Endothelial cell of umbilical vein (primary cell): ENCODE measurements around the gene CEP250. TPM values are rescaled to one million over a fixed set of nuclear protein-coding genes. Genes with fewer than 3 reads are reported as not detected.

Experiments used
- BruUV-seq: library from RNA; stranded (reverse); fragments of 400-500 nt; replicated peaks from 2 replicates; lab custom pipeline; 2021; lab: Mats Ljungman, UMichigan
- CTCF ChIA-PET: fragments of 300-600, 350-600 bp; sonication (Branson Sonifier 250); formaldehyde crosslinking; loops from one replicate; lab custom pipeline; 2021; ENCODE audit warnings: antibody characterized with exemption, inconsistent platforms; lab: Charles Lee
- POLR2A ChIA-PET: fragments of 300-600, 350-600 bp; sonication (Branson Sonifier 250); formaldehyde crosslinking; loops from one replicate; lab custom pipeline; 2021; ENCODE audit warnings: antibody characterized with exemption, inconsistent platforms; lab: Charles Lee
- DNase-seq: peaks from one replicate; pipeline ENCODE4 v3.0.0-alpha.2; 2011; ENCODE audit warnings: low read depth, low spot score
- FAIRE-seq: peaks from 2 replicates; lab custom pipeline; 2011; peaks lifted over from hg19 to GRCh38; lab: Jason Lieb, UNC
- H2AFZ ChIP-seq: 2 replicates; pipeline ENCODE4 v1.6.0; 2012; ENCODE audit warnings: low read depth, low read length, control low read depth, inconsistent platforms
- H3K27ac ChIP-seq: 2 replicates; pipeline ENCODE4 v1.5.1; 2011; ENCODE audit warnings: low read depth, mild to moderate bottlenecking, control low read depth, low read length, moderate library complexity; ENCODE audit not compliant: insufficient read depth
- H3K27me3 ChIP-seq, 2 experiments: 2 replicates each; pipeline versions ENCODE4 v1.6.0 to v1.6.1; 2011; ENCODE audit warnings: low read length in 2 of 2, mixed read lengths in 1 of 2; ENCODE audit not compliant: control insufficient read depth in 2 of 2, insufficient read depth in 2 of 2
- H3K36me3 ChIP-seq, 2 experiments: 2 replicates in 1 of 2; 3 replicates in 1 of 2; pipeline ENCODE4 v1.5.1; 2011; ENCODE audit warnings: low read length in 2 of 2, mild to moderate bottlenecking in 1 of 2, moderate library complexity in 1 of 2; ENCODE audit not compliant: control insufficient read depth in 2 of 2, insufficient read depth in 2 of 2; ENCODE audit errors: extremely low read depth in 1 of 2
- H3K4me1 ChIP-seq: 3 replicates; pipeline ENCODE4 v1.5.1; 2011; ENCODE audit warnings: mild to moderate bottlenecking, low read length; ENCODE audit not compliant: control insufficient read depth, insufficient read depth; ENCODE audit errors: extremely low read depth
- H3K4me2 ChIP-seq: 2 replicates; pipeline ENCODE4 v1.6.1; 2011; ENCODE audit warnings: low read length, control low read depth, mixed read lengths; ENCODE audit not compliant: insufficient read depth
- H3K4me3 ChIP-seq, 3 experiments: fragments of 200-600 bp in 1 of 3; sonication (generic), shearing (Covaris generic) in 1 of 3; replicated peaks in 1 of 3; 2 replicates each; pipeline ENCODE4 v1.5.1; 2011 to 2016; ENCODE audit warnings: control low read depth in 3 of 3, low read length in 3 of 3, mild to moderate bottlenecking in 2 of 3, inconsistent platforms in 1 of 3, low read depth in 1 of 3, moderate library complexity in 1 of 3; ENCODE audit not compliant: insufficient read depth in 1 of 3
- H3K79me2 ChIP-seq: 2 replicates; pipeline ENCODE4 v1.6.0; 2012; ENCODE audit warnings: low read length, inconsistent platforms; ENCODE audit not compliant: control insufficient read depth, insufficient read depth
- H3K9ac ChIP-seq: replicated peaks from 2 replicates; pipeline ENCODE3; 2011; ENCODE audit warnings: low read length, control low read depth; ENCODE audit not compliant: insufficient read depth; ENCODE audit errors: extremely low read depth
- H3K9me1 ChIP-seq: replicated peaks from 3 replicates; pipeline ENCODE4 v1.6.0; 2011; ENCODE audit warnings: mild to moderate bottlenecking, low read length; ENCODE audit not compliant: control insufficient read depth, insufficient read depth; ENCODE audit errors: extremely low read depth
- H3K9me3 ChIP-seq: replicated peaks from 2 replicates; pipeline ENCODE4 v1.5.1; 2012; ENCODE audit warnings: low read length, inconsistent platforms; ENCODE audit not compliant: control insufficient read depth, insufficient read depth
- H4K20me1 ChIP-seq: replicated peaks from 2 replicates; pipeline ENCODE3; 2011; ENCODE audit warnings: mild to moderate bottlenecking, low read length; ENCODE audit not compliant: control insufficient read depth, insufficient read depth; ENCODE audit errors: extremely low read depth
- EZH2 ChIP-seq: IDR thresholded peaks from 2 replicates; pipeline ENCODE4 v1.6.1; 2012; ENCODE audit warnings: borderline replicate concordance, low read depth, mild to moderate bottlenecking, moderate library complexity, low read length, inconsistent platforms; ENCODE audit not compliant: severe bottlenecking
- FOS ChIP-seq: IDR thresholded peaks from 2 replicates; pipeline ENCODE4 v1.6.1; 2011; ENCODE audit warnings: mild to moderate bottlenecking, low read length, moderate library complexity, borderline replicate concordance; ENCODE audit not compliant: insufficient read depth
- GATA2 ChIP-seq: IDR thresholded peaks from 2 replicates; pipeline ENCODE4 v1.7.0; 2011; ENCODE audit warnings: low read depth, mild to moderate bottlenecking, moderate library complexity, mixed read lengths, low read length; ENCODE audit not compliant: insufficient read length, insufficient read depth
- JUN ChIP-seq: IDR thresholded peaks from 2 replicates; pipeline ENCODE4 v1.6.1; 2011; ENCODE audit warnings: borderline replicate concordance, low read depth; ENCODE audit not compliant: insufficient read length, insufficient read depth
- MYC ChIP-seq: IDR thresholded peaks from one replicate; pipeline ENCODE4 v1.6.1; 2011; ENCODE audit warnings: mild to moderate bottlenecking, low read depth, low read length
- POLR2A ChIP-seq: IDR thresholded peaks from 2 replicates; pipeline ENCODE4 v1.6.1; 2012; ENCODE audit warnings: low read depth, mild to moderate bottlenecking, control low read depth, low read length
- POLR2AphosphoS5 ChIP-seq: IDR thresholded peaks from 2 replicates; pipeline ENCODE4 v1.6.1; 2012; ENCODE audit warnings: low read depth, mild to moderate bottlenecking, control low read depth, low read length, moderate library complexity; ENCODE audit not compliant: insufficient read depth
- dilution Hi-C: fragments of 300-500 bp; cut with MboI; formaldehyde crosslinking; loops from one replicate; pipeline ENCODE4 v1.15.0; 2019; ENCODE audit warnings: low sequenced_read_pairs; ENCODE audit not compliant: extremely low pct_ligation_motif_present
- intact Hi-C: fragments of 100-400 bp; cut with micrococcal nuclease; formaldehyde crosslinking; loops from one replicate; pipeline ENCODE4 v1.10.0; 2022
- polyA plus RNA-seq, 4 experiments: library from polyadenylated mRNA; depleted of rRNA in 3 of 4; stranded (reverse) in 3 of 4; unstranded in 1 of 4; fragments of >200 nt; gene quantifications; 2 replicates each; pipeline versions ENCODE4 v1.2.1 to v1.2.3, GENCODE V29; 2011 to 2012; ENCODE audit warnings: missing spikeins in 1 of 4
- total RNA-seq: library from RNA; stranded (reverse); gene quantifications from 2 replicates; pipeline ENCODE4 v1.2.3, GENCODE V29; 2021
- TF ChIP-seq, protein P1 (sequence below), 2 donors: IDR thresholded peaks; 1 replicate in 1 of 2; 2 replicates in 1 of 2; pipeline ENCODE4 v1.5.1; 2011; ENCODE audit warnings: low read length in 2 of 2, mild to moderate bottlenecking in 2 of 2, moderate library complexity in 2 of 2, control low read depth in 1 of 2, inconsistent platforms in 1 of 2, low read depth in 1 of 2; ENCODE audit not compliant: insufficient read depth in 1 of 2; ENCODE audit errors: extremely low read depth in 1 of 2
- TF ChIP-seq, protein P2 (sequence below): IDR thresholded peaks from 2 replicates; pipeline ENCODE4 v1.6.1; 2011; ENCODE audit not compliant: insufficient read depth, insufficient read length

CEP250 gene
- total and polyA plus RNA-seq, 2 donors (not counting 3 experiments of a cell fraction or from before 2014, with no cell fraction given), result 5.3 to 58.9 TPM

DNA sequence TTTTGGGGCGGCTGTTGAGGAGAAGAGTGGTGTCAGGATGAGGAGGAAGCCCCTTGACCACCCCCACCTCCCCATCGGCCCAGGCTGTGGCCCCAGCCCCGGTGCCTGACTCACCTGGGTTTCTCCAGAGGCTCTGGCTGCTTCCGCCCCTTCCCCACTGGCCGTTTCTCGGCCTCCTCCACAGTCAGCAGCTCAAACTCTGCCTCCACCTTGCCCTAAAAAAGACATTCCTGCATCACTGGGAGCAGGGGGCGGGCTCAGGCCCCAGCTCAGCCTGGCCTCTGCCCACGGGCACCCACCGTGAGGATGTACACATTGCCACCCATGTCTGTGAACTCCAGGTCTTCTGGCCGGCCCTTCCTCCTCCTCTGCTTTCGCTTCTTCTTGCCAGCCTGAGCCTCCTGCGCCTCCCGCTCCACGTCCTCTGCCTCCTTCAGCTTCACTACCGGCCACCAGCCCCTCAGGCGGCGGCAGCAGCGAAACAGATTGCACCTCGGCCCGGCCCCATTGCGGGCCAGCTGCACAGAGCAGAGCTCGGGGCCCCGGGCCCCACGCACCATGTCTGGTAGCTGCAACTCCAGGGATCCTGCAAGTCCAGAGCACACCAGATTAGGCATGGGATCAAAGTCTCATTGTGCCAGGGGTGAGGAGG, 103.8 kb downstream of the CEP250 start:
- no peak for DNase-seq
- Histone ChIP-seq H3K4me1 (no peaks in the 10 kb centered on the region), H3K4me2 (no peak overlapping the region), H3K9ac (no peak overlapping the region), H3K27ac (no peak overlapping the region), H4K20me1 (no peaks in the 10 kb centered on the region), H3K4me3 (no peak overlapping the region), H3K27me3 (no peaks in the 10 kb centered on the region), H3K36me3 (peaks cover 0 to 29% of the 10 kb centered on the region in 2 experiments), H2AFZ (no peak overlapping the region), H3K9me3 (no peaks in the 10 kb centered on the region), H3K9me1 (no peaks in the 10 kb centered on the region), H3K79me2 (no peaks in the 10 kb centered on the region)
- no peak for FAIRE-seq
- no TSS peak for BruUV-seq
- intact Hi-C loops (no loop called here), dilution Hi-C loops (no loop called here)
- CTCF ChIA-PET, result interaction anchor here (0.6 to 1.7 kb wide), 2 partner anchors 15 to 1122 kb away, joined by 3 read pairs; no protein-coding TSS in a partner anchor
- no peak for TF ChIP-seq POLR2A
- TF ChIP-seq, protein P1, sequence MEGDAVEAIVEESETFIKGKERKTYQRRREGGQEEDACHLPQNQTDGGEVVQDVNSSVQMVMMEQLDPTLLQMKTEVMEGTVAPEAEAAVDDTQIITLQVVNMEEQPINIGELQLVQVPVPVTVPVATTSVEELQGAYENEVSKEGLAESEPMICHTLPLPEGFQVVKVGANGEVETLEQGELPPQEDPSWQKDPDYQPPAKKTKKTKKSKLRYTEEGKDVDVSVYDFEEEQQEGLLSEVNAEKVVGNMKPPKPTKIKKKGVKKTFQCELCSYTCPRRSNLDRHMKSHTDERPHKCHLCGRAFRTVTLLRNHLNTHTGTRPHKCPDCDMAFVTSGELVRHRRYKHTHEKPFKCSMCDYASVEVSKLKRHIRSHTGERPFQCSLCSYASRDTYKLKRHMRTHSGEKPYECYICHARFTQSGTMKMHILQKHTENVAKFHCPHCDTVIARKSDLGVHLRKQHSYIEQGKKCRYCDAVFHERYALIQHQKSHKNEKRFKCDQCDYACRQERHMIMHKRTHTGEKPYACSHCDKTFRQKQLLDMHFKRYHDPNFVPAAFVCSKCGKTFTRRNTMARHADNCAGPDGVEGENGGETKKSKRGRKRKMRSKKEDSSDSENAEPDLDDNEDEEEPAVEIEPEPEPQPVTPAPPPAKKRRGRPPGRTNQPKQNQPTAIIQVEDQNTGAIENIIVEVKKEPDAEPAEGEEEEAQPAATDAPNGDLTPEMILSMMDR (IDR thresholded peaks at IDR 0.05; ENCODE audit: extremely low read depth in 1 of 2, insufficient read depth in 1 of 2, low read depth in 1 of 2, low read length in 2 of 2), result no peak
- POLR2A ChIA-PET, result no interaction called here

DNA sequence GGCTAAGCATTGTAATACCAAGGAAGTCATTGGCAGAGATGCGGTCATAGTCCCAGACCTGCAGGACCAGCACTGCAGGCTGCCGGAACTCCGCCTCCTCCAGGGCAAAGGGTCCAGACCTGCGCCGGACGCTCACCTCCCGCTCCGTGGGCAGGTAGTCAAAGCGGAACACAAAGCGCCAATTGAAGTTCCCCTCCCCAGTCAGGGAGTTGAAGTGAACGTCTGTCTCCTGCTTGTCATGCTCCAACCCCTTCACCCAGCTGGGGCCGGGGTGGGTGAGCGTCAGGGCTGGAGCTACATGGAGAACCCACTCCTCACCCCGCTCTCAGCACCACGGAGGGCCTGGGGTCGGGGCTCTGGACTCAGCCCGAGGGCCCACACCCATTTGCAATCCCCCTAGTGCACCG, 104.7 kb downstream of the CEP250 start:
- Histone ChIP-seq H3K9me1 (no peaks in the 10 kb centered on the region), H3K36me3 (peaks cover 0 to 22% of the 10 kb centered on the region in 2 experiments), H3K4me3 (no peak overlapping the region), H2AFZ (no peak overlapping the region), H3K27ac (no peak overlapping the region), H3K9me3 (no peaks in the 10 kb centered on the region), H3K27me3 (no peaks in the 10 kb centered on the region), H3K79me2 (no peaks in the 10 kb centered on the region), H3K4me2 (no peak overlapping the region), H3K4me1 (no peaks in the 10 kb centered on the region), H3K9ac (no peak overlapping the region), H4K20me1 (no peaks in the 10 kb centered on the region)
- no TSS peak for BruUV-seq
- no peak for FAIRE-seq
- TF ChIP-seq, protein P2, sequence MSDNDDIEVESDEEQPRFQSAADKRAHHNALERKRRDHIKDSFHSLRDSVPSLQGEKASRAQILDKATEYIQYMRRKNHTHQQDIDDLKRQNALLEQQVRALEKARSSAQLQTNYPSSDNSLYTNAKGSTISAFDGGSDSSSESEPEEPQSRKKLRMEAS, result no peak
- TF ChIP-seq JUN (no peak), FOS (no peak), MYC (no peak), EZH2 (no peak), POLR2A (no peak), POLR2AphosphoS5 (no peak), GATA2 (no peak)
- TF ChIP-seq, protein P1 (IDR thresholded peaks at IDR 0.05; ENCODE audit: extremely low read depth in 1 of 2, insufficient read depth in 1 of 2, low read depth in 1 of 2, low read length in 2 of 2), result no peak
- ChIA-PET POLR2A (no interaction called here), CTCF (interaction anchor here (0.6 to 1.2 kb wide), 2 partner anchors 59 to 1121 kb away, joined by 3 to 5 read pairs; no protein-coding TSS in a partner anchor)
- intact Hi-C loops (no loop called here), dilution Hi-C loops (no loop called here)
- no peak for DNase-seq
